Ammon's horn (tissue), 1 donor: ENCODE results near the gene PLAAT3.
"Not testable (repeated sequence)": the region's sequence is repeated elsewhere in the genome, so short reads cannot be mapped to it uniquely, and the experiment has no call there.

ENCODE experiments used
- DNase-seq: peaks from one replicate; pipeline ENCODE4 v3.0.0-alpha.2; 2016; ENCODE audit warnings: low spot score

PLAAT3 gene

GRCh38 chr11:63567044-63567840 is 47.0 kb downstream of the PLAAT3 start:
- no peak for DNase-seq

DNA sequence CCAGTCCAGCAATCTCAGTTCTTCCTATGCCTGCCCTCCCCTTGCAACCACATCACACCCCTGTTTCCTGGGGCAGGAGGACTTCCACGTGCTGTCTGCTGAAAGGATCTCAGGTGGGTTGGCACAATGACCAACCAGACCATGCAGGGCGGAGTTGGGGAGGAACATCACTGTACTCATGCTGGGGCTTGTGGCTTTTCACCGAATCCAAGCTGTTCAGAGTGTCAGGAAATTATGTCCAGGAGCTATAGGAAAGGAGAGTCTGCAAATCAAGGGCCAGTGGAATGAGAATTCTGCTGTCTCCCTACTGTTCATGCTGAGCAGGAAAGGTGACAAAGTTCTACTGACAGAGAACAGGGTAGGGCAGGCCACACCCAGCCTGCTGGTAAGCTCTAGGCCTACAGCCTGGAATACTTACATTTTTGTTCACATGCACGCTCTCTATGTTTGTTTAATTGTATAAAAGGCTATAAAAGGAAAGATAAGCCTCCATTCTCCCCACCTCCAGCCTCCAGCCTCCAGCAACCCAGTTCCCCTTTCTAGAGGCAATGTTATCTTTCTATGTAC is 49.4 kb downstream of the PLAAT3 start:
- DNase-seq: no peak

GRCh38 chr11:63564056-63564774 is 50.0 kb downstream of the PLAAT3 start:
- DNase-seq: peak; percentile 73

DNA sequence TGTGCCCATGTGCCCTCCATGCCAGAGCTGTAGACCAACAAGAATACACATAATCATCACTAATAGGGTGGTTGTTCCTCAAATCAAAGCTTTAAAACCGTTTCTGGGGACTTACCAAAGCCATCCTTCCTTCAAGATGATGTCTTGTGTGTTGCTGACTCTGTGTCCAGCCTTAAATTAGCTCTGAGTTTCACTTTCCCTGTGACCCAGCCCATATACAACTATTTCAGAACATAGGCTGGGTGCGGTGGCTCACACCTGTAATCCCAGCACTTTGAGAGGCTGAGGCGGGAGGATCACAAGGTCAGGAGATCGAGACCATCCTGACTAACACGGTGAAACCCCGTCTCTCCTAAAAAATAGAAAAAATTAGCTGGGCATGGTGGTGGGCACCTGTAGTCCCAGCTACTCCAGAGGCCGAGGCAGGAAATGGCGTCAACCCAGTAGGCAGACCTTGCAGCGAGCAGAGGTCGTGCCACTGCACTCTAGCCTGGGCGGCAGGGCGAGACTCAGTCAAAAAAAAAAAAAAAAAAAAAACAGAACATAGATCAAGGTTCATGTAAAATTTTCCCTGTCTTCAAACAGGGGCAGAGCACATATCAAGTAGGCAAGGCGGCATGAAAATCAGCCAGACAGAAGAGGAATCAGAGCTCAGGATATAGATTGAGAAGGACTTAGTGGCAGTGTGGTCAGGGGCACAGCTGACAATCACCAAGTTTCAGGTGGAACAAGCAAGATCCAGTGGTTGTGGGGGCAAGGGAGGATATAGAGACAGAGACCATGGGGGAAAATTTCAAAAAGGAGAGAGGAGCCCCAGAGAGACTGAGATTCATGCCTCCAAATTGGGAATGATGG is 50.8 kb downstream of the PLAAT3 start, which contains the start of gene PLAAT2:
Gene PLAAT2, minus strand, starts transcription at position 179 of the 855 bp plus-strand sequence. Its CDS starts 55 bp downstream, at position 124.
- DNase-seq: no peak

DNA sequence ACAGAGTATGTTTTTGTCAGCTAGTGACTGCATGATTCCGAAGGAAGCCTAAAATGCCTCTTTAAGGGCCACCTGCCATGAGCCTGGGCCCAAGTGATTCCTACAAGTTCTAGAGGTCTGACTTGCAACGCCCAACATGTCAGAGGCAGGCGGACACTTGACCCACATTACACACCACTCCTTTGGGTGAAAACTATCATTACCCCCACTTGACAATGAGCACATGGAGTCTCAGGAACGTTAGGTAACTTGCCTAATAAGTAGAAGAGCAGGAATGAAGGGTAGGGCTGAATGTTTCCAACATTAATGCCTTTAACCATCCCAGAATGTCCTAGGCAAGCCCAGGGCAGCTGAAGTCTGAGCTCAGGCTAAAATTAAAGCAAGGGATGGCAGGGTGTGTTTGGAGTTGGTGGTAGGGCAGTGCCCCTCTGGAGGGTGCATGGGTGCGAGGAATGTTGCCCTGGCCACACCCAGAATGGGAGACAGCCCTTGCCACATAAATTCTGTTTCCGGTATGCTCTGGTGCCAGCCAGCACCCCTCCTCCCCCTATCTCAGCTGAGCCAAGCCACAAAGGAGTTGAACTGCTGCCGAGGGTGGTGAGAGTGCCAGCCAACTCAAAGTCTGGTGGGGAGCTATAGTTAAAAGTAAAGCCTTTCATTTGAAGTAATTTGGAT is 53.6 kb downstream of the PLAAT3 start:
- DNase-seq: peak; percentile 40

- DNase-seq: no peak
Observed at GRCh38 chr11:63558459-63559157, 55.6 kb downstream of the PLAAT3 start.

- no peak for DNase-seq
Observed at GRCh38 chr11:63557570-63557969, 56.7 kb downstream of the PLAAT3 start.

DNA sequence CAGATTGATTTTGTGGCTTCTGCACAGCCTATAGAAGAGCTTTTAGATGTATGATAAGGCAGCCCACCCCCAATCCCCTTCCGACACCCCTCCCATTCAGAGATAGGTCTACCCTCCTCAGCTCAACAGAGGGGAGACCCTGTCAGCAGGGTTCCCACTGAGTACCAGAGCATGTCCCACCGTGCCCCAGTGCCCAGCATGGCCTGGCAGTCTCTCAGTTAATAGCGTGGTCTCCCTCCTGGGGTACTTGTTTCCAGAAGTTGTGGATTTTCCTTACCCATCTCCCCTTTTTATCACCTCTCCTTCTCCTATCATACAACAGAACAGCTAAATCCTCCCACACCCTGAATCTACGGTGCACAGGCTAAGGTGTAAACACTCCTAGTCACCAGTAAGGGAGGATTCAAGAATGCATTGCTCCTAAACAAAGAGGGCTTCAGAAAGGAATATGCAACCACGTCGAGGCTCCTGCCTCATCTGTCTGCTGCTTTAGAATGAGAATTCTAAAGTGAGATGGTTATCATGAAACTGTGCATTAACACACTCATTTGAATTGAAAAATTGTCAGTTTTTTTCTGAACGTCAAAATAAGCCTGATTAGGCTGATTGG is 57.7 kb downstream of the PLAAT3 start:
- DNase-seq: no peak

DNA sequence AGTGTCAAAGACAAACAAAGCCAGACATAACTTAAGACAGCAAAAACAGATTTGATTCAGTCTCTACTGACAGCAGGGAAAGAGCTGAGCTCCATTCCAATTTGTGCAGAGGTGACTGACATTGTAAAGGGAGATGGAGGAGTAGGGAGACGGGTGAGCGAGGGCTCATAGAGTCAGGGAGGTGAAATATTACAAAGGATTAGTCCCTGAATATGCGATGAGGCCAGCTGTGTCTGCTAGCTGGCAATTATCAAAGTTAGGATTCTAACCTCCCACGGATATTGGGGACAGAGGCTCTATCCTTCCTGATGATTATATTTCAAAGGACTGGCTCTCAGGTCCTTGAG is 59.4 kb downstream of the PLAAT3 start:
- DNase-seq: no peak

DNA sequence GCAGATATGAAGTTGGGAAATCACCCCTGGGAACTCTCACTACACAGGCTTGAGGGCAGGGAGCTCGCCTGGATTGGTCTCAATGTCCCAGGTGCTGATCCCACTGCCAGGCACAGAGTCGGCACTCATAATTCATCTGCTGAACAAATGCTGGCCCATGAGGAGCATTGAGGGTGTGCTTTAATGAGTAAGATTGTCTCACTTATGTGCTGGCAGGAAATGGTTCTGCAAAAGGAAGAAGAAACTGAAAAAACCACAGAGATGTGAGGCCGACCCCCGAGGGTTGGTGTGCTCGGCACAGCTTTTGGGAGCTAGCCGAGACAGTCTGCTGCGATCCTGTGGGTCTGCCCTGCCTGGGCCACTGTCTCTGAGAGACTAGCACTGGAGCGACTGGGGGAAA is 60.5 kb downstream of the PLAAT3 start:
- DNase-seq: no peak

DNA sequence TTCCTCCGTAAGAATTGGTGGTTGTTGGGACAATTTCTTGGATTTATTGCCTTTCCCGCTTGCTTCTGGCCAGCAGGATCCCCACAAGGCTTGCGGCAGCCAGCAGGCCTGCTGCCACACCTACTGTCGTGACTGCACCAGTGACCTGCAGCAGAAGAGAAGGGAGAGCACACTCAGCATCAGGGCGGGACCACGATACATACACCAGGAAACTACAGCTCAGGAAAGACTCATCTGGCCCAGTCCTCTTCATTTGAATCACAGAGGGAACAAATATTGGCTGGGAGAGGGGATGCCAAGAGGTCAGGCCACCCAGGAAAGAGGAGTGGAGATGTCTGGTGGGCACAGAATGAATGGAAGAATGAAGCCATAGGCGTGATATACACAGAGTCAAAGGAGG is 61.3 kb downstream of the PLAAT3 start:
- DNase-seq: no peak

DNA sequence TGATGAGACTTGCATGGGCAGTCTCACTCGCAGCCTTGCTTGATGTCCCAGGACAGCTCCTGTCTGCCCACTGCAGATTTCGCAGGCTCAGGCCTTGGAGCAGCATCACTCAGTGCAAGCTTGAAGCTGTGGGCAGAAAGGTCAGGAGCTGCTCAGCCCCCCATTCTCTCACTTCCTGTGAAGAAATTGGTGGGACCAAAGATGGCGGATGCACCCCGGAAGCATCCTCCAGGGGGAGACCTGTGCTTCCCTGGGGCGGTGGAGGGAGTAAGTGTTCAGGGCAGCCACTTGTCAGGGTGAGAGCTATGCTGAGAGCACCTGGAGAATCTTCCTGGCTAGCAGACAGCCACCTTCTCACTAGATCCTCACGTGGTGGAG is 62.4 kb downstream of the PLAAT3 start:
- DNase-seq: no peak

DNA sequence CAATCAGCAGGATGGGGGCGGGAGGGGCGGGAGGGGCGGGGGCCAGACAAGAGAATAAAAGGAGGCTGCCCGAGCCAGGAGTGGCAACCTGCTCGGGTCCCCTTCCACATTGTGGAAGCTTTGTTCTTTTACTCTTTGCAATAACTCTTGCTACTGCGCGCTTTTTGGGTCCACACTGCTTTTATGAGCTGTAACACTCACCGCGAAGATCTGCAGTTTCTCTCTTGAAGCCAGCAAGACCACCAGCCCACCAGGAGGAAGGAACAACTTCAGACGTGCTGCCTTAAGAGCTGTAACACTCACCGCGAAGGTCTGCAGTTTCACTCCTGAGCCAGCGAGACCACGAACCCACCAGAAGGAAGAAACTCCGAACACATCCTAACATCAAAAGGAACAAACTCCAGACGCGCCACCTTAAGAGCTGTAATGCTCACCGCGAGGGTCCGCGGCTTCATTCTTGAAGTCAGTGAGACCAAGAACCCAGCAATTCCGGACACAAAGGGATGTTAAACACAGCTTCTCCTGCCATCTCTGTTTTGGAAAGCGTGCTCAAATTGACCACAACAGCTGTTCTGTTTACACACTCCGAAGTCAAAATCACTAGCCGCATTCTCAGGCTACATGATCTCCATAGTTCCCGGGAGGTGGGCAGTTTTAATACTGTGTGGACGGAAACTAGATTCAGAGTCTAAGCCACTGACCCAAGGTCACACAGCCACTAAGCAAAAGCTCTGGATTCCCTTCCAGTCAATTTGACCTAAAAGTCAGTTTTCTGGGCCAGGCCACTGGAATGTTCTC is 62.9 kb downstream of the PLAAT3 start:
- no peak for DNase-seq

GRCh38 chr11:63550156-63550700 is 64.0 kb downstream of the PLAAT3 start:
- not testable (repeated sequence) for DNase-seq

- DNase-seq: peak; percentile 72
Observed at GRCh38 chr11:63549411-63549810, 64.8 kb downstream of the PLAAT3 start.

DNA sequence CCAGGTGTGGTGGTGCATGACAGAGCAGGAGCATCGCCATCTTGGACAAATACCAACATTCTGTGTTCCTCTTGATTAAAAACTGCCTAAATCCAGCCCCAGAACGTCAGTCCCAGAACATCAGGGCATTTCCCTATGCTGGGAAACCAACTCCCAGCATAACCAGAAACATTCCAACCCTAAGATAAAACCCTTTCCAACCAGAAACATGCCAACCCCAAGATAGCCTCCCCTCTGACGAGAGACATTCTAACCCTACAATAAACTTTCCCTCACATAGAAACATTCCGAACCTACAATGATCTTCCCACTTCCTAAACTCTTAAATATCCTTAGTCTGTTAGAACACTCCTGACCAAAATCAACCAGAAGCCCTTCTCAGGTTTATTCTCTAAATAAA is 66.1 kb downstream of the PLAAT3 start:
- no peak for DNase-seq

GRCh38 chr11:63547061-63547460 is 67.2 kb downstream of the PLAAT3 start:
- no peak for DNase-seq

- no peak for DNase-seq
Observed at GRCh38 chr11:63543711-63544110, 70.5 kb downstream of the PLAAT3 start.

DNA sequence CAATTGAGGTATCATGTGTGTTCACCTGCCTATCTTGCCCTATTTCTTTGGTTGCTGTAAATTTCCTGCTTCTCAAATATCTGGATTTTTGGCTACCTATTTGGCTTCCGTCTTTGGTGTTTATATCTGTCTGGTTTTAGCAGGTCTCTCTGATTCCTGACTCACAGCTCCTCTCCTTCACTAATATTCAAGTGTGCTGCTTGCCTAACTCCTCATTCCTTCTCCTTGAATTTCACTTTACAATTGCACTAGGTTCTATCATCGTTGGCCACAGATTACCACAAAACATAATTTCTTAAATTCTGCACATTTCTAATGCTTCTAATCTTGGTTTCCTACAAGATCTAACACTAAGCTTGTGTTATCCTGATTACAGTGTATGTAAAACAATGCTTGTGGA is 71.7 kb downstream of the PLAAT3 start:
- not testable (repeated sequence) for DNase-seq
